ENCODE data around the gene SLC43A2. TPM values are rescaled to one million over a fixed set of nuclear protein-coding genes. Genes with fewer than 3 reads are reported as not detected.
"Not testable (repeated sequence)": the region's sequence is repeated elsewhere in the genome, so short reads cannot be mapped to it uniquely, and the experiment has no call there.

SLC43A2 gene
- polyA plus RNA-seq, 10 donors, result 2.9 to 6.3 (median 3.6) TPM

DNA sequence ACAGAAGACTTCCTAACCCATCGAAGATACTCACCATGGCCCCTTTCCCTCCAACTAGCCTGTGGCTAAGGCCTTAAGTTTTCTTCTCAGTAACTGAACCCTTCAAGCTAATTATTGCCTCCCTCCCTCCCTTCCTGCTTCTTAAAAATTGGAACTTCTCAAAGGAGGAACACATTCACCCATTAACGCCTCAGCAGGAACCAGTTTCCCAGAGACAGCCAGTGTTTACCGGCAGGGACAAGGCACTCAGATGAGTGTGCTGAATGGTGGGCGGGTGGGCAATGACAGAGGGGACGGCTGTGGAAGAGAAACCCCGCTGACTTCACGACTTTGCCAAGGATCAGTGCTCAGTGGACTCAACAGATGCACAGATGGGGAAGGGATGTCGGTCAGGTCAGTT is 86.3 kb downstream of the SLC43A2 start:
- DNase-seq, result no peak

- no peak for DNase-seq
These were observed 87.2 kb downstream of the SLC43A2 start for GRCh38 chr17:1541367-1541904.

DNA sequence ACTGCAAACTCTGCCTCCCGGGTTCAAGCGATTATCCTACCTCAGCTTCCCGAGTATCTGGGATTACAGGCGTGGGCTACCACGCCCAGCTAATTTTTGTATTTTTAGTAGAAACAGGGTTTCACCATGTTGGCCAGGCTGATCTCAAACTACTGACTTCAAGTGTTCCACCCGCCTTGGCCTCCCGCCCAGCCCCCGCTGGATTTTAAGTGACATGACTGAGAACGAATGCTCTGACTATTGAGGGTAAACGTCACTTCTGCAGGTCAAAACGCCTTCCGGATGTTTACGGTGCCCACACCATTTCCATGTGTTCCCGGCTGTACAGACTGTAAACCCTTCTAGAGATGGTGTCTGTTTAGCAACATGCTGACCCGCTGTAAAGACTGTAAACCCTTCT is 88.8 kb downstream of the SLC43A2 start:
- DNase-seq, result no peak

- DNase-seq, result no peak
These were observed 92.9 kb downstream of the SLC43A2 start for GRCh38 chr17:1535737-1536136.

- DNase-seq, result peak in 1 of 3 donors; percentile 19
These were observed 94.8 kb downstream of the SLC43A2 start for GRCh38 chr17:1533661-1534325.

GRCh38 chr17:1532836-1533602 is 95.6 kb downstream of the SLC43A2 start:
- DNase-seq, result no peak

- DNase-seq, result no peak
These were observed 98.8 kb downstream of the SLC43A2 start for GRCh38 chr17:1529863-1530262.

- not testable (repeated sequence) for DNase-seq
These were observed 101.8 kb downstream of the SLC43A2 start for GRCh38 chr17:1526876-1527275.

DNA sequence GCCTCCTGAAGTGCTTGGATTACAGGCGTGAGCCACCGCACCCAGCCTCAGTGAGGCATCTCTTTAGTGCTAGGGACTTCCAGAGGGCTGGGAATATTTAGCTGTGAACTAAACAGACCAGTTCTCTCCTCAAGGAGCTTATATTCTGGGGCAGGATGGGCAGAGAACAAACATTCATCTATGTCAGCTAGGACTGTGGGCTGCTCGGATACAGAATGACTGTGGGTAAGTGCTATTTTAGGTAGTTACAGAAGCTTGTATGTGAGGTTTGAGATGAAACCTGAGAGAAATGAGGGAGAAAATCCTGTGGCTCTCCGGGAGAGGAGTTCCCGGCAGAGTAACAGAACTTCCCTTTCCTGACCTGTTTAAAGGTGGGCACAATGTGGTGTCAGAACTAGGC is 106.0 kb downstream of the SLC43A2 start:
- no peak for DNase-seq

DNA sequence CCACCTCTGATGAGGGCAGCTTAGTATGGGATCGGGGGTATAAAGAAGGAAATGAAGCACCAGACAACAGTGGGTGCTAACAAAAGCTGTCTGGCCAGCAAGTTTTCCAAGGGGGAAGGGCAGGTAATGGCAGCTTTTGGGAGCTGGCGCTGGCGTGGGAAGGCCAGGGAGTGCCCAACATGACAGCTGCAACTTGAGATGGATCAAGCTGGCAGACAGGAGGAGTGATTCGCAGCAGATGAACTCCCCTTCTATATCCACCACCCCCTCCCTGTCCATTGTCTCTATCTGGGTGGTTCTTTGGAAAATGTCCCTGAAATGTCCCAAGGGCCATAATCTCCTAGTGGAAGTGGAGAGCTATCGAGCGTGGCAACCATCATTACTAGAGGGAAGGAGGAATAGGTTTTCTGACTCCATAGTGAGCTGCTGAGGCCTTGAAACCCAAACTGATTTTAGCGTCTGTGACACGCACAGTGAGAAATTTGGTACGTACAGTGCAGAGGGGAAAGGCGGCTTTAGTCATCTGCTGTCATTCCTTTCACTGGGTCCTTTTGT is 107.5 kb downstream of the SLC43A2 start:
- DNase-seq, result peak in 1 of 3 donors; percentile 59

GRCh38 chr17:1519678-1520077 is 109.0 kb downstream of the SLC43A2 start:
- DNase-seq, result no peak

Other genes with a start within 250 kb of the SLC43A2 start
- 100 to 1,000 TPM; 665 to 848 (median 762) TPM for gene YWHAE, start 228.6 kb downstream of the SLC43A2 start, polyA plus RNA-seq (ENCODE audit: insufficient read length in 10 of 10)
- gene CRK, start 172.6 kb downstream of the SLC43A2 start, polyA plus RNA-seq (ENCODE audit: insufficient read length in 10 of 10), result 10 to 100 TPM; 33.0 to 50.1 (median 43.0) TPM
- 10 to 100 TPM; 73.4 to 88.1 (median 81.8) TPM for gene MYO1C, start 136.1 kb downstream of the SLC43A2 start, polyA plus RNA-seq (ENCODE audit: insufficient read length in 10 of 10)
- 10 to 100 TPM; 16.1 to 27.7 (median 25.1) TPM for gene INPP5K, start 112.2 kb downstream of the SLC43A2 start, polyA plus RNA-seq (ENCODE audit: insufficient read length in 10 of 10)
- gene PITPNA, start 66.0 kb downstream of the SLC43A2 start, polyA plus RNA-seq (ENCODE audit: insufficient read length in 10 of 10), result 10 to 100 TPM; 23.2 to 35.8 (median 28.1) TPM
- gene SCARF1, start 16.9 kb upstream of the SLC43A2 start, polyA plus RNA-seq (ENCODE audit: insufficient read length in 10 of 10), result 1 to 10 TPM; 5.3 to 9.8 (median 7.0) TPM
- 1 to 10 TPM; 2.9 to 5.6 (median 3.7) TPM for gene RILP, start 21.0 kb upstream of the SLC43A2 start, polyA plus RNA-seq (ENCODE audit: insufficient read length in 10 of 10)
- gene PRPF8, start 56.0 kb upstream of the SLC43A2 start, polyA plus RNA-seq (ENCODE audit: insufficient read length in 10 of 10), result 100 to 1,000 TPM; 180 to 217 (median 189) TPM
- gene TLCD2, start 81.5 kb upstream of the SLC43A2 start, polyA plus RNA-seq (ENCODE audit: insufficient read length in 10 of 10), result 10 to 100 TPM in 1 of 10 donors, 1 to 10 TPM in 9; 3.9 to 11.3 (median 5.2) TPM
- 10 to 100 TPM in 9 of 10 donors, 1 to 10 TPM in 1; 6.4 to 16.6 (median 11.5) TPM for gene WDR81, start 95.9 kb upstream of the SLC43A2 start, polyA plus RNA-seq (ENCODE audit: insufficient read length in 10 of 10)
- gene SERPINF2, start 114.0 kb upstream of the SLC43A2 start, polyA plus RNA-seq (ENCODE audit: insufficient read length in 10 of 10), result 1 to 10 TPM in 5 of 10 donors, under 1 TPM in 5; 0.35 to 2.1 (median 1.1) TPM
- 100 to 1,000 TPM; 241 to 389 (median 322) TPM for gene SERPINF1, start 133.2 kb upstream of the SLC43A2 start, polyA plus RNA-seq (ENCODE audit: insufficient read length in 10 of 10)
- gene SMYD4, start 201.1 kb upstream of the SLC43A2 start, polyA plus RNA-seq (ENCODE audit: insufficient read length in 10 of 10), result 10 to 100 TPM in 1 of 10 donors, 1 to 10 TPM in 9; 5.4 to 10.2 (median 7.4) TPM
- gene RPA1, start 201.2 kb upstream of the SLC43A2 start, polyA plus RNA-seq (ENCODE audit: insufficient read length in 10 of 10), result 10 to 100 TPM; 45.1 to 68.1 (median 53.8) TPM